NCI-H345 (cell line): ENCODE measurements around the gene LNP1.

Source experiments
- DNase-seq: peaks from one replicate; lab custom pipeline; 2025; lab: John Stamatoyannopoulos, UW

LNP1 gene

DNA sequence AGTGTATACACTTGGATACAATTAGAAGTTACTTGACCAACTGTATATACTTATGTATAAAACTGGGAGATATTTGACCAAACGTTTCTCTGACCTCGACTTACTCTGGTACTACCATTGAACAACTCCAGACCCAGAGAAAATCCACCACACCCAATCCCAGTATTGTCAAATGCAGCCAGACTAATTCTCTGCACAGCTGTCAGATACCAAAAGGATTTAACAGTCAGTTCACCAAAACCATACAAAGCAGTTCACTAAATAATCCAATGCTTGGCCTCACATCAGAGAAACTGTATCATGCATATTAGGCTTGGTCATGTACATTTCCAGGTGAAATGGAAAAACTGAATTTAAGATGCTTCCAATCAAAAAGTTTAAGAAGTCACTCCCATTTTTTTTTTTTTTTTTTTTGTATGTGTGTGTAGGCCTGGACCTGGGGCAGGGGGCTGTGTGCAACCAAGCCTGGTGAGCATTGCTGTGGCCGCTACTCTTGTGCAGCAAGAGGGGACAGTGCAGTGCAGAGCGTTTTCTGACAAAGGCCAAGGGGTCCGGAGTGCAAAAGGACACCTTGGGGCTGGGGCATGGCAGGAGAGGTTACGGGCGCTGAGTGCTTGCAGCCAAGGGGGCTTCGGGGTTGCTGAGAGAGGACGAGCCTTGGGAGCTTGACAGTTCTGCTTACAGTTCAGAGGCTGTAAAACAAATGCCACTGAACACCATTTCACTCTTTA, 1.8 kb upstream of the LNP1 start:
- DNase-seq, result no peak

DNA sequence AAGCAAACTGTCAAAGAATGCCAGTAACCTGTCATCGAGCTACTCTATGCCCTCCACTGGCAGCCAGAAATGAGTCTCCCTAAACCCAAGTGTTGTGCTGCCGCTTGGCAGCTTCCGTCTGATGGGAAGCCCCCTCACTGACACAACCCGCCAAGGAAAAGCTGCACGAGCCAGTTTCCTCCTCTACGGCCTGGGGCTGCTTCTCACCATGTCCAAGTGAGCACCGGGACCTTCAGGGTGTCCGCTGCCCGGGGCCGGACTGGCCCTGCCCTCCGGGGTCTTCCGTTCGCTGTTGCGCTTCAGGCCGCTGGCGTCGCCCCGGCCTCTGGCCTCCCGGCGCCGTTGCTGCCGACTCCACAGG, 940 bp upstream of the LNP1 start:
- DNase-seq, result no peak

DNA sequence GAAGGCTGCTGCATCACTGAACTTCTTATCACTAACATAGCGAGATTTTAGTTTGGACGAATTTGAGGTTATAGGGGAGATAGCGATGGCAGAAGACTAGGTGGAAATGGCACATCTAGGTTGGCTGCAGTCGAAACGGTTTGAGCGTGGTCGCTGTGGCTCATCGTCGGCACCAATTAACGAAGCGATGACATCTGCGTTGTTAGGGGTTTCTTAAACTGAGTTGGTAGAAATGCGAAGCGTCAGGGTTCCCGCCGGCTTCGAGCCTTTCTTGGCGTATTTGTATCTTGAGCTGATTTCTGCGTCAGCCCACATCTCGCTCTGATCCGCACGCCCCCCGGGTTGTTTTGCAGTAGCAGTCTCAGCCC, 319 bp downstream of the LNP1 start:
- peak; percentile 45 for DNase-seq

DNA sequence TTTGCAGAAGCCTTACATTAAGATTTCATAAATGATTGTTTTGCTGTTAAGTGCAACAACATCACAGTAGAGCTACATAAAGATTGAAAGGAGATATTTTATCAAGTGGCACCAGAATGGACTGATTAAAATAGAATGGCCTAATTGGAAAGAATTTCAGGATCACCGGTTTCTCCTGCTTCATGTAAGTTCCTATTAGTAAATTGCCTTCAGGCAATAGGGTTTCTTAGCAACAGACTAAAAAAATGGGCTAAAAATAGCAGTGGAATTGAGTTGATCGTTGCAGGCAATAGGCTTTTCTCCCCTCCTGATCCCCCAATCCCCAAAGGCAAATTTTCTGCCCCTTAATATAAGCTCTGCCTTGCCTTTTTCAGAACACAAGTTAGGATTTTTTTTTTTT, 917 bp downstream of the LNP1 start:
- peak; percentile 15 for DNase-seq

DNA sequence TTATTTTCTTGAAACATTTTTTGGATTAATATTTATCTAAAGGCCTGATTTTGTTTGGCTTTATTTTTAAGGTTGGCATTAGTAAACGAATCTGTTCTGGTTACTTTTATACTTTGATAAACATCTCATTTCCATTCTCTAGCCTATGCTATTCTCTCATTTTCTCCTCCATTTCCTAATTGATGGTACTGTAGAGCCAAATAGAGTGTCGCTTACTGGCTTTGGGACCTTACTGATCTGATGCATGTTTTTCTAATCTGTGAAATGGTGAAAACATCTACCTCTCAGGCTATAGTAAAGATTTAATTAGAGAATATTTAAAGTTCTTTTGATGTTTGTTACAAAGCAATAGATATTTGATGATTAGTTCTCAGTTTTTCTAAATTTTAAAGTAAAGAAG, 1.6 kb downstream of the LNP1 start:
- DNase-seq, result no peak

DNA sequence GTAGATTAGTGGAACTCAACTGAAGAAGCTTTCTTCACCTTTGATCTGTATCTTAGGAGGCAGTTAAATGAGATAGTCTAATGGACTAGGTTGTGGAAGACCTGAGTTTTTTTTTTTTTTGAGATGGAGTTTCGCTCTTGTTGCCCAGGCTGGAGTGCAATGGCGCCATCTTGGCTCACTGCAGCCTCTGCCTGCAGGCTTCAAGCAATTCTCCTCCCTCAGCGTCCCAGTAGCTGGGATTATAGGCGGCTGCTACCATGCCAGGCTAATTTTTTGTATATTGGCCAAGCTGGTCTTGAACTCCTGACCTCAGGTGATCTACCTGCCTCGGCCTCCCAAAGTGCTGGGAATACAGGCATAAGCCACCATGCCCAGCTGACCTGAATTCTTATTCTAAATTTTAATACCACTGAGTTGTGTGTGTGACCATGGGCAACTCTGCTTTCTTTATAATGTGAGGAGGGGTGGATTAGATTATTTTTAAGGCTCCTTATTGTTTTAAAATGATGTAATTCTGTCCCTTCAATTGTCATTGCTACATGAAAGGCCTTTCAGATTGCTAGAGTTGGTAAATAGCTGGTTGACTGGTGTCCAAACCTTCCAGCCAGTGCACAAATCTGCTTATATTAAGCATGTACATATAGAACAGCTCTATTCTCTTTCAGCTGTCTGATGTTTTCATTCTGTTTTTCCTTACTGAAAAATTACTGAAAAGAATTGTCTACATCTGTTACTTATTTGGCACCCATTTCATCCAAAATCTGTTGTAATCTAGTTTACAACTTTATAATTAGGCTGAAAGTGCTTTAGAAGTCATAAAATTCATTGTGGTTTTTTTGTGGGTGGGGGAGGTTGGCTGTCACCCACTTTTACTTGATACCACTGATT, 2.3 kb downstream of the LNP1 start:
- no peak for DNase-seq

DNA sequence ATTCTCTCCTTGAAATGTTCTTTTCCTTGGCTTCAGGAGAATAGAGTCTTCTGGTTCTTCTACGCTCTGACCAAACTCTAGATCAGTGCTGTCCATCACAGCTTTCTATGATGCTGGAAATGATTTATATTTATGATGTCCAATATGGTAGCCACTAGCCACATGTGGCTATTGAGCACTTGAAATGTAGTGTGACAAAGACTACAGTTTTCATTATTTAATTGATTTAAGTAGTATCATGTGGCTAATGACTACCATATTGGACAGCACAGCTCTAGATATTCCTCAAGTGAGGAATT, 2.9 kb downstream of the LNP1 start:
- DNase-seq, result no peak

DNA sequence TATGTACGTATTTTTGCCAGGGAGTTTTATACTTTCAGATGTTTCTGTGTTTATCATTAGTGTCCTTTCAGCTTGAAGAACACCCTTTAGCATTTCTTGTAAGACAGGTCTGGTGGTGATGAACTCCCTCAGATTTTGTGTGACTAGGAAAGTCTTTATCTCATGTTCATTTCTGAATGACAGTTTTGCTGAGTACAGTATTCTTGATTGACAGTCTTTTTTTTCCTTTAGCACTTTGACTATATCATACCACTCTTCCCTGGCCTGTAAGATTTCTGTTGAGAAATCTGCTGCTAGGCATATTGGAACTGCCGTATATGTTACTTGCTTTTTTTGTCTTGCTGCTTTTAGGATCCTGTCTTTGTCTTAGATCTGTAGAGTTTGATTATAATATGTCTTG, 5.8 kb downstream of the LNP1 start:
- no peak for DNase-seq

DNA sequence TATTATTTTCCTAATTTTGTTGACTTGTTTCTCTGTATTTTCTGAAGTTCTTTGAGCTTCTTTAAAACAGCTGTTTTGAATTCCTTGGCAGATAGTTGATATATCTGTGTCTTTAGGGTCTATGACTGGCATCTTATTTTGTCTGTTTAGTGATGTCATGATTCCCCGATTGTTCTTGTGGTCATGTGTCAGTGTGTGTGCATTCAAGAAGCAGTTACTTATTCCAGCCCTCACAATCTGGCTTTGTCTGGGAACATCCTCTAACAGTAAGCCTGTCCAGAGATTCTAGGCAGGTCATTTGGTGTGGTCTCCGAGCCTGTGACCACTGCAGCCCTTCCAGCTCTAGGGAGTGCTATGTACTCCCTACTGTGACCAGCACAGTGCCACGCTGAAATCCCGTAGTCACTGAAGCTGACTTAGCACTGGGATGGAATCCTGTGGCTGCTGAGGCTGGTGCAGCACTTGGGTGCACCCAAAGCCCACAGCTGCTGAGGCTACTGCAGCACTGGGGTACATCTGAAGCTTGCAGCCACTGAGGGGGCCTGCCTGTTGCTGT, 6.7 kb downstream of the LNP1 start:
- no peak for DNase-seq

DNA sequence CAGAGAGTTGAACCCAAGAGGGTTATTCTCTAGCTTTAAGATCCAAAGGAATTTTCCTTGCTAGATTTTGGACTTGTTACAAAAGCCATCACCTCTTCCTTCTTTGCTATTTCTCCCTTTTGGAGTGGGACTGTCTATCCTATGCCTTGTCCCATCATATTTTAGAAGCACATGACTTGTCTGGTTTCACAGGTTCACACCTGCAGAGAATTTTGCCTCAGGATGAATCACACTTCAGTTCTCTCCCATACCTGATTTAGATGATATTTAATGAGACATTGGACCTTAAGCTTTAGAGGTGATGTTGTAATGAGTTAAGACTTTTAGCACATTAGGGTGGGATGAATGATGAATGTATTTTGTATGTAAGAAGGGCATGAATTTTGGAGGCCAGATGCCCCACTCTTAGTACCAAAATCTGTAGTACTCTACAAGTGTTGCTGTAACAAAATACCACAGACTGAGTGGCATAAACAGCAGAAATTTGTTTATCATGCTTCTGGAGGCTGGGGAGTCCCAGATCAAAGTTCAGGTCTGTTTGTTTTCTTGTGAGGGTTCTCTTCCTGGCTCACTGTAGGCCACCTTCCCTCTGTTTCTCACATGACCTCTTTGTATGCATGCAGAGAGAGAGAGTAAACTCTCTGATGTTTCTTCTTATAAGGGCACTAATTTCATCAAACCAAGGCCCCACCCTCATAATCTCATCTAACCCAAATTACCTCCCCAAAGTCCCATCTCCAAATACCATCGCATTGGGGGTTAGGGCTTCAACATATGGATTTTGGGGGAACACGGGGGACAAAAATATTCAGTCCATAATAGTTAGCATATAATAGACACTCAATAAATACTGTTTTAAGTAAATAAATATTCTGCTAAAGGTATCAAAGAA, 10.0 kb downstream of the LNP1 start:
- no peak for DNase-seq

DNA sequence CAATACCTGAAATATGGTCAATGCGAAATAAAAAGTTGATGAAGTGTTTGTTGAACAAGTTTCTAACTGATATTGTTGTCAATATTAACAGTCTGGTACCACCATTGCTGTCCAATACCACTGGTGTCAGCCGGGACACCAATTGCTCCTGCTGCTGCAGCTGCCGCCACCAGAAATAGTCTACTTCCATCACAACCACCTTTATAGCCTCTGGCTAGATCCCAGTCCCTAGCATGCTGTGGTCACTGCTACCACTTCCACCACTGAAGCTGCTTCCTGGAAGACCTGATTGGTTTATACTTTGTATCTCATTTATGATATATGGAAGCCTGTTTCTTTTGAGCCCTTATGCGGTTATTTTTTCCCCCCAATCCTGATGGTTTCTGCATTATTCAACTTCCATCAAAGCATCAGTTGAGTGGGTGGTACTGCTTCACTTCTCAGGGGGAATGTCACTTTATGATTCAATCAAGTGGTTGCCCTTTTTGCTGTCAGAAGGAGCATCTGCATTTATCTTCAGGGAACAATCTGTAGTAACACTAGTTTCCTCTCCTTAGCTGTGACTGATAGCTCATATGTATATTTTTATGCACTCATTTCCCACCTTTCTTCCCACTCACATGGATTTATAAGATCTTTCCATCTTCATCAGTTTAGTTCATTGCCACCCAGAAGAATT, 11.7 kb downstream of the LNP1 start:
- no peak for DNase-seq

DNA sequence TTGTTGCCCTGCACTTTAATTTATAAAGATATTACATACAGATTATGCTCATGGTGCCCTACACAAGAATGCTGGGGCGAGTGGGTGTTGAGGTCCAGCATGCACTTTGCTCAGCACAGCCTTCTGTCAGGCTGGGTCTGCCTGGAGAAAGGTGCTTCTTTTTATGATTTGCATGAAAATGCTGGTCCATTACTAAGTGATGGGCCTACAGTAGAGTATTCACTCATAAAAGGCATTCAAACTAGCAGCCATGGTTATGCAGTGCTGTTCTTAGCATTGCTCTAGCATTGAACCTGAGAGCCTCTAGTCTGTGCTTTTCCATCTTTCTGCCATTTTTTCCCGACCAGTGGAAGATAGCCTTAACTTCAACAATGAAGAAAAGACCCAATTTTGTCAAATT, 12.3 kb downstream of the LNP1 start:
- no peak for DNase-seq

DNA sequence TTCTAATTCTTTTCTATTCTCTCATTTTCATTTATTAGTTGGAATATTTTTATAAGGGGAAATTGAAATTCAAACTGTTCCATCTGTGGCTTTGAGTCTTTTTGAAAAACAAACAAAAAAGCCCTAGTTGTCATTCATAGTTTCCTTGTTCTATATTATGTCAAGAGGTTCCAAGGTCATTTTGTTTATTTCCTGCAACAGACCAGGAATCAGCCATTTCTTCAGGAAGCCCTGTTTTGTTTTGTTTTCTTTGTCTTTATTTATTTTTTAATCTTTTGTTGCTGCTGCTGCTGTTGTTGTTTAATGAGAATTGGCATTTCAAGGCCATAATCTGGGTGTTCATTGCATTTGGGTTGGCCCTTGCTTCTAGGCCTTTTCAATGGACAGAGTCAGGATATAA, 14.8 kb downstream of the LNP1 start:
- no peak for DNase-seq

DNA sequence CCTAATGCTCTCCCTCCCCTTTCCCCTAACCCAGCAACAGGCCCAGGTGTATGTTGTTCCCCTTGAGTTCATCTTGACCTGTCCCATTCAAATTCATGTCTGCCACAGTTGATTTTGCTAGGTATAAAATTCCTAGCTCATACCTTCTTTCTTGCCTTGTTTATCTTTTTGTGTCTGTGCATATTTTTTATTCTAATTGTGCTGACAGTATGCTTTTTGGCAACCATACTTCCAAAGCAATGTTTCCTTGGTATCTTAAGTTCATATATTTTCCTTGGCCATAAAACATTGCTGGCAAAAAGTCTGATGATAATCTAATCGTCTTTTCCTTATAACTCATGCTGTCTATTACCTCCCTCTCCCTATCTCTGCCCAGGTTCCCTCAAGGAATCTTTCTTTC, 15.5 kb downstream of the LNP1 start:
- no peak for DNase-seq

DNA sequence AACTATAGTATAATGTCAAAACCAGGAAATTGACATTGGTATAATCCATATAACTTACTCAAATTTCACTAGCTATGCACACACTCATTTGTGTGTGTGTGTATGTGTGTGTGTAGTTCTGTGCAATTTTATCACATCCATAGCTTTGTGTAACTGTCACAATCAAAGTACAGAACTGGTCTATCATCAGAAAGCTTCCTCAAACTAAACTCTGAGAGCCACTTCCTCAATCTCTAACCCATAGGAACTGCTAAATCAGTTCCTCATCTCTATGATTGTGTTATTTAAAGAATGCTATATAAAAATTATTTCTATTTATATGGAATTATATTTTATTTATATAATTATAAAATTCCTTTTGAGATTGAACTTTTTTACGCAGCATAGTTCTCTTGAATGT, 18.1 kb downstream of the LNP1 start:
- DNase-seq, result no peak

DNA sequence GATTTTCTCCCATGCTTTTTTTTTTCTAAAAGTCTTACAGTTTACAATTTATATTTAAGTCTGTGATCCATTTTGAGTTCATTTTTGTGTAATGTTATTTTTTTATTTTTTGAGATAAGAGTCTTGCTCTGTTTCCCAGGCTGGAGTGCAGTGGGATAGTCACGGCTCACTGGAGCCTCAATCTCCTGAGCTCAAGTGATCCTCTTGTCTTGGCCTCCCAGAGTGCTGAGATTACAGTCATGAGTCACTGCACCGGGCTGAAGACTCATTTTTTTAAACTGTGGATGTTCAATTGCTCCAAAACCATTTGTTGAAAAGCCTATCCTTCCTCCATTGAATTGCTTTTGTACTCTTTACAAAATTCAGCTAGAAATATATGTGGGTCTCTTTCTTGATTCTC, 19.5 kb downstream of the LNP1 start:
- DNase-seq, result no peak

DNA sequence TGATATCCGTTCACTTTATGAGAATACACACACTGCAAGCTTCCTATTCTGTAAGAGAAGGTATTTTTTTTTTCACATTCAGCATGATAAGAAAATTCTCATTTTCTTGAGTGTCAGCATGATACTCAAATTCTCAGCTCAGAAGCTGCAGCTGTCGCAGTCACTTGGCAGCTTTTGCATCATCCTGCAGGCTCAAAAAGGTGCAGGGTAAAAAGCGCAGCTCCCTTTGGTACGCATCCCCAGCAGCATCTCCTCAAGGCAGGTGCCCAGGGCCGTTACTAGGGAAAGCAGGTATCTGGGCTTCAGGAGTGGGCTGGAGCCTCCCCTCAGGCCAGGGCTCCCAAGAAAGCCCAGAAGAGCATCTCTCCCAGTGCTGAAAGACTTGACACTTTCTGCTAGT, 22.3 kb downstream of the LNP1 start:
- no peak for DNase-seq

DNA sequence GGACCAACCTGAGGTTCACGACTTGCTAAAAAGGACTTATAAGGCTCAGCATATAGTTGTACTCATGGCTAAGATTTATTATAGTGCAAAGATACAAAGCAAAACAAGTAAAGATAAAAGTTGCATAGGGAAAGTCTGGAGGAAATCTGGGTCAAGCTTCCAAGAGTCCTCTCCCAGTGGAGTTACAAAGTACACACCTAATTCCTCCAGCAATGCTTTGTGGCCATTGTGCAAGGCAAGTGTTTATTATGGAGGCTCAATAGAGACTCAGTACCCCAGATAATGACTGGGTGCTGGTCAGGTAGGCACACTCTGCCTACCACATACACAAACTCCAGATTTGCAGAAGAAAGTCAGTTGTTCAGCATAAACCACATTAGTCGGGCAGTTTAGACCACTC, 22.9 kb downstream of the LNP1 start:
- no peak for DNase-seq

DNA sequence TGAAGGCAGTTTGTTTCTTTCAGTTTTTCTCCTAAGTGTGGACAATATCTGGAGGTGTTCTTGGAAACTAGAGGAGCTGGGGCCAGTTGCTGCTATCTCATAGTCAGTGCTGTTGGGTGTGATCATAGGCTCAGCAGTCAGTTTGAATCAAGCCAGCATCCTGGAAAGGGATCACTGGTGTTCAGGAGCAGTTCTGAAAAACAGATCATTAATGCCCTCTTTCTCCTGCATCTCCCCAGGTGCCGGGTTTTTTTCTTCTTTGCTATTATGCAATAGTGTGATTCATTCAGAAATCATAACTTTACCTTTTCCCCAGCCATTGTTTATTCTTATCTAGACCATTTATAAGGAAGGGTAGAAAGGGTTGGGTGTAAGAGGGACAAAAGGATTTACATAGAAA, 24.0 kb downstream of the LNP1 start:
- DNase-seq, result no peak

DNA sequence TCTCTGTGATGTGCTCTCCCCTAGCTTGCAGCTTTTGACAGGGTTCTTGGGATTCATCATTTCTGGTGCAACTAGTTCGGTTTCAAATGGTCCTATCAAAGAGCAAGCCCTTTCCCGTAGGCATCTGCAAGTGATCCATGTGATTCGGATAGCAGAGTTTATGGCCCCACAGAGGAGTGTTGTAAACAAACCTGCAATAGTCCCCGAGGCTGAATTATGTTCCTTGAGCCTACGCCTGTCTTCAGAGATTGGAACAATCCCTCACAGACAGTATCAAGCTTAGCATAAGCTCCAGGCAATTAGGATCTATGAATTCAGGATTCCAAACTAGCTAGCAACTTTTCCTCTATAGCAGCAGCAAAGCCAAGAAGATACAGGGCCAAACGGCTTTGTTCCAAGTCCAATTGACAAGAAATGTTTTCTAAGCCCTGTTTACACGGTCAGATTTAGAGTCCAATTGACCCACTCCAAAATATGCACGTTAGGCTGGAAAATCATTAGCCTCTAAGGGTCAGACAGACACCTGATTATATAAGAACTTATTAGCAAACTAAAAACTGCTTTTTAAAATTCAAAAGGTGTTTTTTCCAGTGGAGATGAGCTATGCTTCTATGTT, 24.8 kb downstream of the LNP1 start:
- DNase-seq, result no peak

DNA sequence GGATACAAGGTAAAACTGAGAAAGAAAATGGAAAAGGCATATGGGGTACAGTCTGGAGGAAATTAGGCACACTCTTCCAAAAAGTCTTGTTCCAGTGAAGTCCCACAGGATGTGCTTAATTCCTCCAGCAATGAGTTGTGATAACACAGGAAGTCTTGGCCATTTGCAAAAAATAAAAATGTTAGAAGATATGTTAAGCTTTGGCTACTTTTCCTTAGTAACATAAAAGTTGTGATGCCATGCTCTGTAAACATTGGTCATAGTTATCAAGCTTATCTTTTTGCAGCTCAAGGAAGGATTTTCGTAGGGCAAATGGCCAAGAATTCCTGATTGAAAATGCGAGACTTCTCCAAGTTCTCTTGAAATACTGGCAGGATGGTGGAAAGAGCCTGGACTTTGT, 26.4 kb downstream of the LNP1 start:
- no peak for DNase-seq
